GM21423 (cell line): ENCODE measurements around the gene TP53BP1.
"Not testable (repeated sequence)": the region's sequence is repeated elsewhere in the genome, so short reads cannot be mapped to it uniquely, and the experiment has no call there.

Experiments used
- ATAC-seq: cut with Tn5 transposase; IDR thresholded peaks from one replicate; pipeline ENCODE4 v1.9.1; 2021; ENCODE audit warnings: mild to moderate bottlenecking, moderate library complexity; ENCODE audit not compliant: unreplicated experiment

The TP53BP1 gene

GRCh38 chr15:43492673-43493601 lies at the start of gene TP53BP1:
Gene TP53BP1, minus strand, starts transcription at chr15:43493156. Its CDS starts 113 bp downstream, at chr15:43493043.
- ATAC-seq: peak; percentile 97

GRCh38 chr15:43541785-43542184 lies 48.8 kb upstream of the TP53BP1 start:
- ATAC-seq: no peak

GRCh38 chr15:43538091-43538490 lies 45.1 kb upstream of the TP53BP1 start:
- no peak for ATAC-seq

GRCh38 chr15:43534897-43535296 lies 41.9 kb upstream of the TP53BP1 start:
- no peak for ATAC-seq

- ATAC-seq: not testable (repeated sequence)
Measured at GRCh38 chr15:43532826-43533225, 39.9 kb upstream of the TP53BP1 start.

GRCh38 chr15:43531018-43531670 lies 38.2 kb upstream of the TP53BP1 start:
- ATAC-seq: no peak

GRCh38 chr15:43529587-43530345 lies 36.8 kb upstream of the TP53BP1 start:
- ATAC-seq: no peak

- ATAC-seq: no peak
Measured at GRCh38 chr15:43529141-43529540, 36.2 kb upstream of the TP53BP1 start.

- no peak for ATAC-seq
Measured at GRCh38 chr15:43528542-43529007, 35.6 kb upstream of the TP53BP1 start.

GRCh38 chr15:43527802-43528541 lies 35.0 kb upstream of the TP53BP1 start:
- ATAC-seq: no peak

GRCh38 chr15:43527016-43527801 lies 34.3 kb upstream of the TP53BP1 start:
- ATAC-seq: no peak

GRCh38 chr15:43526261-43526930 lies 33.4 kb upstream of the TP53BP1 start:
- ATAC-seq: no peak

GRCh38 chr15:43525131-43525530 lies 32.2 kb upstream of the TP53BP1 start:
- ATAC-seq: no peak

- ATAC-seq: no peak
Measured at GRCh38 chr15:43524254-43524845, 31.4 kb upstream of the TP53BP1 start.

GRCh38 chr15:43523646-43524045 lies 30.7 kb upstream of the TP53BP1 start:
- no peak for ATAC-seq

- no peak for ATAC-seq
Measured at GRCh38 chr15:43522247-43522646, 29.3 kb upstream of the TP53BP1 start.

GRCh38 chr15:43521419-43521818 lies 28.5 kb upstream of the TP53BP1 start:
- no peak for ATAC-seq

GRCh38 chr15:43520138-43520537 lies 27.2 kb upstream of the TP53BP1 start:
- ATAC-seq: no peak

GRCh38 chr15:43519196-43519595 lies 26.2 kb upstream of the TP53BP1 start:
- ATAC-seq: no peak
